ENCODE results near the gene AP4B1. TPM values are rescaled to one million over a fixed set of nuclear protein-coding genes. Genes with fewer than 3 reads are reported as not detected.

AP4B1 gene
- total and polyA plus RNA-seq, 3 donors from 2014 or later, result 23.4 to 49.6 (median 28.2) TPM

DNA sequence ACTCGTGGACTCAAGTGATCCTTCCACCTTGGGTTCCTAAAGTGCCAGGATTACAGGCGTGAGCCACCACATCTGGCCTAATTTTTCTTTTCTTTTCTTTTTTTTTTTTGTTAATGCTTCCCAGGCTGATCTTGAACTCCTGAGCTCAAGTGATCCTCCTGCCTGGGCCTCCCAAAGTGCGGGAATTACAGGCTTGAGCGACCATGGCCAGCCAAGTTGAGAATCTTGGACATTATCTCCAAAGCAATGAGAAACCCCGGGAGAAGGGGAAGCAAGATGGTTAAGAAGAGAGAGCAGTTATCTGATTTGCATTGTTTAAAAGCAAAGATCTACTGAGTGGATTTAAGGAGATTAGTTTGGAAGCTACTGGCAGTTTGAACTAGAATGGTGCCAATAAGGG is 33.6 kb upstream of the AP4B1 start:
- Histone ChIP-seq H3K27ac (peak overlapping the region in 1 of 2 donors; percentile 8), H3K4me1 (peaks cover 20% of the 10 kb centered on the region), H3K9me3 (no peaks in the 10 kb centered on the region), H3K36me3 (ENCODE audit: low read depth, missing control alignments) (no peaks in the 10 kb centered on the region), H3K27me3 (no peaks in the 10 kb centered on the region), H3K4me3 (no peak overlapping the region)
- intact Hi-C loops (cut with DNase I; ENCODE audit: low total_unique reads), result no loop called here
- WGBS, 2 donors, result 72 to 92% methylated on average over 5 of the region's 5 CpGs
- TF ChIP-seq, protein P1, sequence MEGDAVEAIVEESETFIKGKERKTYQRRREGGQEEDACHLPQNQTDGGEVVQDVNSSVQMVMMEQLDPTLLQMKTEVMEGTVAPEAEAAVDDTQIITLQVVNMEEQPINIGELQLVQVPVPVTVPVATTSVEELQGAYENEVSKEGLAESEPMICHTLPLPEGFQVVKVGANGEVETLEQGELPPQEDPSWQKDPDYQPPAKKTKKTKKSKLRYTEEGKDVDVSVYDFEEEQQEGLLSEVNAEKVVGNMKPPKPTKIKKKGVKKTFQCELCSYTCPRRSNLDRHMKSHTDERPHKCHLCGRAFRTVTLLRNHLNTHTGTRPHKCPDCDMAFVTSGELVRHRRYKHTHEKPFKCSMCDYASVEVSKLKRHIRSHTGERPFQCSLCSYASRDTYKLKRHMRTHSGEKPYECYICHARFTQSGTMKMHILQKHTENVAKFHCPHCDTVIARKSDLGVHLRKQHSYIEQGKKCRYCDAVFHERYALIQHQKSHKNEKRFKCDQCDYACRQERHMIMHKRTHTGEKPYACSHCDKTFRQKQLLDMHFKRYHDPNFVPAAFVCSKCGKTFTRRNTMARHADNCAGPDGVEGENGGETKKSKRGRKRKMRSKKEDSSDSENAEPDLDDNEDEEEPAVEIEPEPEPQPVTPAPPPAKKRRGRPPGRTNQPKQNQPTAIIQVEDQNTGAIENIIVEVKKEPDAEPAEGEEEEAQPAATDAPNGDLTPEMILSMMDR (IDR thresholded peaks at IDR 0.05), result no peak
- no peak for TF ChIP-seq POLR2A (IDR thresholded peaks at IDR 0.05)
- DNase-seq, result no peak

DNA sequence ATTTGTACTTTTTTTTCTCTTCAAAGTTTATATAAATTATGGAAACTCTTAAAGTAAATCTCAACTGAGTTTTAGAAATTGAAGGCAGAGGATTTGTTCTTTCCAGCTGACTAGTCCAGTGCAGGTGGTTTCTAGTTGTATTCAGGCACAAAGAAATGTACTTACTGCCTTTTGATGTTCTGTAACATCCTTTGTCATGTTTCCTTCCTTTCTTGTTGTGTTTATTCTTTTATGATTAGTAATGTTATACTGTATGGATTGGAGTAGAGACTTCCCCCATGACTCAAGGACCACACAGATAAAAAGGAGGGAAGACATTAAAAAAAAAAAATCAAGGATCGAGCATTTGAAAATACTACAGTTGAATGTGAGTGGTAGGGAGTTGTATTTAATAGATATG is 32.5 kb upstream of the AP4B1 start:
- intact Hi-C loops (cut with DNase I; ENCODE audit: low total_unique reads), result no loop called here
- WGBS, 2 donors, result 62 to 67% methylated on average over 1 of the region's 1 CpG

DNA sequence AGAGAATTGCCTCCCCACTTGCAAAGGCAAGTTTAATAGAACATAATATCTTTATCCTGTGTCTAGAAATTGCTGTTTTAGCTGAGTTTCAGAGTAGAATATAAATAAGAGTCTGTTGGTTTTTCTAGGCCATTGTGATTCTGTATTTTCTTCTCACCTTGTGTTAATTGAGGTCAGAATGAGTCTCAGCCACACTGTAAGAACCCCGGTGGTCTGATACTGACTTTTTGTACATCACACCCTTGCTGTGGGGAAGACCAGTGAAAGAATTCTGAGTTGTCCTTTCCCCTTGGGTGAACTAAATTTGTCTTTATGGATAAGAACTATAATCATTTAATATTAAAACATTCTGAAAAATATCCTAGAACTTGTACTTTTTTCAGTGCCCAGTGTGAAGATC is 31.4 kb upstream of the AP4B1 start:
- no peak for DNase-seq
- H3K4me3 ChIP-seq, result no peak overlapping the region
- H3K27ac ChIP-seq, result no peak overlapping the region
- intact Hi-C loops (cut with DNase I; ENCODE audit: low total_unique reads), result no loop called here
- TF ChIP-seq, protein P1 (IDR thresholded peaks at IDR 0.05), result no peak
- no peak for TF ChIP-seq POLR2A (IDR thresholded peaks at IDR 0.05)
- peaks cover 42% of the 10 kb centered on the region for H3K4me1 ChIP-seq
- H3K9me3 ChIP-seq, result no peaks in the 10 kb centered on the region
- no peaks in the 10 kb centered on the region for H3K36me3 ChIP-seq (ENCODE audit: low read depth, missing control alignments)
- WGBS, 2 donors, result 59 to 70% methylated on average over 1 of the region's 1 CpG
- H3K27me3 ChIP-seq, result no peaks in the 10 kb centered on the region

More for the DNA sequence above, 32.5 kb upstream of the AP4B1 start:
- no peak for DNase-seq
- H3K36me3 ChIP-seq (ENCODE audit: low read depth, missing control alignments), result no peaks in the 10 kb centered on the region
- no peak overlapping the region for H3K4me3 ChIP-seq
- TF ChIP-seq, protein P1 (IDR thresholded peaks at IDR 0.05), result no peak
- no peak for TF ChIP-seq POLR2A (IDR thresholded peaks at IDR 0.05)
- no peak overlapping the region for H3K27ac ChIP-seq
- peaks cover 31% of the 10 kb centered on the region for H3K4me1 ChIP-seq
- no peaks in the 10 kb centered on the region for H3K27me3 ChIP-seq
- H3K9me3 ChIP-seq, result no peaks in the 10 kb centered on the region

DNA sequence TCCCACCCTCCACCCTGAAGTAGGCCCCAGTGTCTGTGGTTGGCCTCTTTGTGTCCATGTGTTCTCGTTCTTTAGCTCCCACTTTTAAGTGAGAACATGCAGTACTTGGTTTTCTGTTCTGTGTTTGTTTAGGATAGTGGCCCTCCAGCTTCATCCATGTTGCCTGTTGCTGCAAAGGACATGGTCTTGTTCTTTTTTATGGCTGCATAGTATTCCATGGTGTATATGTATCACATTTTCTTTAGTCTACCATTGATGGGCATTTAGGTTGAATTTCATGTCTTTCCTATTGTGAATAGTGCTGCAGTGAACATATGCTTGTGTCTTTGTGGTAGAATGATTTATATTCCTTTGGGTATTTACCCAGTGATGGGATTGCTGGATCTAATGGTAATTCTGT is 30.6 kb upstream of the AP4B1 start:
- 65 to 68% methylated on average over 1 of the region's 1 CpG for WGBS, 2 donors
- H3K36me3 ChIP-seq (ENCODE audit: low read depth, missing control alignments), result no peaks in the 10 kb centered on the region
- intact Hi-C loops (cut with DNase I; ENCODE audit: low total_unique reads), result no loop called here
- H3K27me3 ChIP-seq, result no peaks in the 10 kb centered on the region
- no peak overlapping the region for H3K4me3 ChIP-seq
- no peak for DNase-seq
- H3K9me3 ChIP-seq, result no peaks in the 10 kb centered on the region
- no peak for TF ChIP-seq POLR2A (IDR thresholded peaks at IDR 0.05)
- TF ChIP-seq, protein P1 (IDR thresholded peaks at IDR 0.05), result no peak
- H3K27ac ChIP-seq, result peak overlapping the region in 1 of 2 donors; percentile 44
- H3K4me1 ChIP-seq, result peaks cover 41% of the 10 kb centered on the region

DNA sequence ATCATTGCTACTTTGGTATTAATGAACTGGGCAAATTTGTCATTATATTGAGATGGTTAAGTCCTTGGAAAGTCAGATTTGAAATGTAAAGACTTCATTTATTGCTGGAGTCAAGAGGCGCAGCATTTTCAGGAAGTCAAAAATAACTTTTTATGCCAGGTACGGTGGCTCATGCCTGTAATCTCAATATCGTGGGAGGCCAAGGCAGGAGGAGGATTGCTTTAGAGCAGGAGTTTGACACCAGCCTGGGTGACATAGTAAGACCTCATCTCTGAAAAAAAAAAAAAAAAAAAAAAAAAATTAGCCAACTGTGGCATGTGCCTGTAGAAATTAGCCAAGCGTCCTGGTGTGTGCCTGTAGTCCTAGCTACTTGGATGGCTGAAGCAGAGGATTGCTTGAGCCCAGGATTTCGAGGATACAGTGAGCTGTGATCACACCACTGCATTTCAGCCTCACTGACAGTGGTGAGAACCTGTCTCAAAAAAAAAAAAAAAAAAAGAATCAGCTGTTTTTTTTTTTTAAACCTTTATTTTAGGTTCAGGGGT is 30.0 kb upstream of the AP4B1 start:
- intact Hi-C loops (cut with DNase I; ENCODE audit: low total_unique reads), result no loop called here
- TF ChIP-seq, protein P1 (IDR thresholded peaks at IDR 0.05), result no peak
- TF ChIP-seq POLR2A (IDR thresholded peaks at IDR 0.05), result no peak
- 80 to 81% methylated on average over 5 of the region's 5 CpGs for WGBS, 2 donors
- H3K36me3 ChIP-seq (ENCODE audit: low read depth, missing control alignments), result no peaks in the 10 kb centered on the region
- H3K27me3 ChIP-seq, result no peaks in the 10 kb centered on the region
- peak overlapping the region in 1 of 2 donors; percentile 44 for H3K27ac ChIP-seq
- H3K4me1 ChIP-seq, result peaks cover 40% of the 10 kb centered on the region
- no peak for DNase-seq
- no peak overlapping the region for H3K4me3 ChIP-seq
- no peaks in the 10 kb centered on the region for H3K9me3 ChIP-seq
